HG03095 (cell line): ENCODE data around the gene NECTIN1.
"Not testable (repeated sequence)": the region's sequence is repeated elsewhere in the genome, so short reads cannot be mapped to it uniquely, and the experiment has no call there.

Experiments
- ATAC-seq: cut with Tn5 transposase; IDR thresholded peaks from one replicate; pipeline ENCODE4 v1.9.1; 2021; ENCODE audit warnings: moderate library complexity; ENCODE audit not compliant: unreplicated experiment

The NECTIN1 gene

DNA sequence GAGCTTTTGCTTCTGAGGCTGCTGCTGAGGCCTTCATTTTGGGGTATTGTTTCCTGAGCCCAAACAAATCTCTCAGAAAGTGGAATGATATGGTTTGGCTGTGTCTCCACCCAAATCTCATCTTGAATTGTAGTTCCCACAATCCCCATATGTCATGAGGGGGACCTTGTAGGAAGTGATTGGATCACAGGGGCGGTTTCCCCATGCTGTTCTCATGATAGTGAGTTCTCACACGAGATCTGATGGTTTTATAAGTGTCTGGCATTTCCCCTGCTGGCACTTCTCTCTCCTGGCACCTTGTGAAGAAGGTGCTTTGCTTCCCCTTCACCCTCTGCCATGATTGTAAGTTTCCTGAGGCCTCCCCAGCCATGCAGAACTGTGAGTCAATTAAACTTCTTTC, 133.1 kb downstream of the NECTIN1 start:
- not testable (repeated sequence) for ATAC-seq

DNA sequence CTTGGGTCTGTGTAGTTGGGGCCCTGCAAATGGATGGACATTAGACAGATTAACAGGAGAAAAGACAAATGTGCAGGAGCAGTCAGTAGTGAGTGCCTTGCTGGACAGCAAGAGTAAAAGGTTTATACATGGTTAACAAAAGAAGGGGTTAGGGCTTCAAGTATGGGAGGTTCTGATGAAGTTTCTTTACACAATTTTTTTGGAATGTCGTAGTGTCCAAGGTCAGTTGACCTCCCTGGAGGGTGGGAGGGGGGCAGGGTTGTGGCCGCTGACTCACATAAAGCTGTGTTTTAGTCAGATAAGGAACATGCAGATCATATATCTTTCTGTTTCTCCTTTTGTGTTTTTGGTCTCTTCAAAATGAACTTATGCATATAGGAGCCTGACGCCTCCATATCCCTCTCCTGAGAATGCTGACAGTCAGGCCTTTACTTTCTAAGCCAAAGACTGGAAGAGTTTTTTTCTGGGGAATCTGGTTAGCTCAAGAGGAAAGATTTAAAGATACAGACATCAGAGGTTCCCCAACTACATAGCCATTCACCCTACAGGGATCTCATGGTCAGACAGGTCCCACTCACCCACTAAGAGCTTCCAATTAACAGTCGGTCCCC, 134.3 kb downstream of the NECTIN1 start:
- no peak for ATAC-seq

DNA sequence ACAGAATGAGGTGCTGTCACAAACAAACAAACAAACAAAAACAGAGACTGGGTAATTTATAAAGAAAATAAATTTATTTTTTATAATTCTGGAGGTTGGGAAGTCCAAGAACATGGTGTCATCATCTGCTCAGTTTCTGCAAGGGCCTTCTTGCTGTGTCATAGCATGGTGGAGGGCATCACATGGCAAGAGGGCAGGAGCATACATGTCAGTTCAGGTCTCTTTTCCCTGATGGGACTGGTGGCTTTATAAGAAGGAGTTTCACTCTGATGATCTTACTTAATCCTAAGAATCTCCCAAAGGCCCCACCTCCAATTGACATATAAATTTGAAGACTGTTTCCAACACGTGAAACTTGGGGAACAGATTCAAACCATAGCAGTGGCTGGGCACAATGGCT, 135.7 kb downstream of the NECTIN1 start:
- ATAC-seq, result no peak

DNA sequence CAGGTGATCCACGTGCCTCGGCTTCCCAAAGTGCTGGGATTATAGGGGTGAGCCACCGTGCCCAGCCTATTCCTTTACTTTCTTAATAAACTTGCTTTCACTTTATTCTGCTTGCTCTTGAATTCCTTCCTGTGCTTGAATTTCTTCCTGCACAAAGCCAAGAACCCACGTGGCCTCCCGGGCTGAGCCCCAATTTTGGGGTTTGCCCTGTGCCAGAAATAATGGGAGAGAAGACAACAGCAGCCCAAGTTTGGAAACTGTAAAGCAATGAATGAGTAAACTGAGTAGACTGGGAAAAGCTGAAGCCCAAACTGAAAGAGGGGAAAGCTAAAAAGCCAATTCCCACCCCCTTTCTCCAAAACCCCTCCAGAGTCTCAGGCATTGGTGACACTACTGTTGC, 136.4 kb downstream of the NECTIN1 start:
- ATAC-seq, result no peak

DNA sequence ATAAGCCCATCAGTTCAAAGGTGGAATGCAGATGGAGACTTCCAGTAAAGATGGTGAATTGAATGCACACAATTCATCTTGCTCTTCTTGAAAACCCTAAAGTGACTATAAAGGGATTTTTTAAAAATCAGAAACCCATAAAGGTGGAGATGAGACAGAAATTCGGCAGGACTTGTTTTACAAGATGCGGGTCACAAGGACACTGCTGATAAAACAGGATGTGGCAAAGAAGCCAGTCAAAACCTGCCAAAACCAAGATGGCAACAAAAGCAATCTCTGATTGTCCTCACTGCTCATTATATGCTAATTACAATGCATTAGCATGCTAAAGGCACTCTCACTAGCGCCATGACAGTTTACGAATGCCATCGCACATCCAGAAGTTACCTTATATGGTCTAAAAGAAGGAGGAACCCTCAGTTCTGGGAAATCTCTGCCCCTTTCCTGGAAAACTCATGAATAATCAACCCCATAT, 137.1 kb downstream of the NECTIN1 start:
- ATAC-seq, result no peak

DNA sequence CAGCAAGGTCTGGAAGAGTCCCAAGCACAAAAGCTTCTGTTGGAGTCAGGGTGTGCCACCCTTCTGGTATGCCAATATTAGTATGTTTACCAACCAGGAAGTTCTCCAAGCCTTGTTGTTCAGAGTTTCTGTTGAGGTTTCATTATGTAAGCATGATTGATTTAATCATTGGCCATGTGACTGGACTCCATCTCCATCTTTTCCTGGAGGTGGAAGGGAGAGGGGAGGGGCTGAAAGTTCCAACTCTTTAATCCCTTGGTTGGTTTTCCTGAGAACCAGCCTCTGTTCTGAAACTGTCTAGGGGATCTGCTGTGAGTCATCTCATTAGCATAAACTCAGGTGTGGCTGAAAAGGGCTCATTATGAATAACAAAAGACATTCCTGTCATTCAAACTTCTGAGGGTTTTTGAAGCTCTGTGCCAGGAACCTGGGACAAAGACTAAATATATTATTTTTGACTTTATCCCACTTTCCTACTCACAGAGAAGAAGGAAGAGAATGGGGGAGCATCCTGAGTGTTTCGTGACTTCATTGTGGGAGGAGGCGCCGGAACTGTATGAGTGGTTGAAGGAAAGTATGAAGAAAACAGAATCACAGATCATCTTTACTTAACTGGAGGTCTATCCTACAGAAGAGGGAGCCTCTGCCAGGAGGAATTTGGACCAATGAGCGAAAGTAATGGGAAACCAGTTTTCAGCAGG, 138.2 kb downstream of the NECTIN1 start:
- ATAC-seq, result no peak

DNA sequence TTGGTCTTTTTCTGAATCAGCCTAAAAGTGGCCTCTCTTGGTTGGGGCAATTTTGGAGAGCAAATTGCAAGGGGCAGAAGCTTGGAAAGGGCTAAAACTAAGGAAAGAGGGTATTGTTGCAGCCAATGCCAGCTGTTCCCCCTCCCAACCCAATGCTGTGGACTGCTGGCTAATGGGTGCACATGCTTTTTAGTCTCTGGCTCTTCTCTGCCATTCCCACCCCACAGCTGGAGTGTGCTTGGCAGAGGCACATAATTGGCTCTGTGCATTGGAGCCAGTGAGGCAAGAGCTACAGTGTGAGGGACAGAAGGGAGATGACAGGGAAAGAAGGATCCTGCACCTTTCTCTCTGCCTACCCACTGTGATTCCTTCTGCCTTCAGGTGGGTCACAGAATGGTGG, 140.0 kb downstream of the NECTIN1 start:
- no peak for ATAC-seq
